Measurements from ENCODE around the gene GAD2.

DNA sequence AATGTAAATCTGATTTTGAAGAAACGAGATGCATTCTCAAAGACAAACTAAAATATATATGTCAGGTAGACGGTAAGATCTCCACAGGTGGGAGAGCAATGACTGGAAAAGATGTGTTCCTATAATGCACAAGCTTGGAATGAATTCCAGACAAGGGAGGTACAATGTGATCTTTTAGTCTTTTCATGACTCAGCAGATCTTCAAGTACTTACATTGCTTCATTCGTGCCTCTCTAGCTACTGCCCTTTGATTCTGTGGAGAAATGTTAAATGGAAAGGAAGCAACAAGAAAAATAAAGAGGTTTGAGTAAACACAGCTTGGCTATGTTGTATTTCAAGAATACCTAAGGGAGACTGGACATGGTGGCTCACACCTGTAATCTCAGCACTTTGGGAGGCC lies 106.6 kb downstream of the GAD2 start:
- TF ChIP-seq TRIM28 (IDR thresholded peaks at IDR 0.05; ENCODE audit: borderline replicate concordance, low read length) (no peak), CTCF (tag by site-specific recombination; IDR thresholded peaks at IDR 0.05) (no peak), RBAK (tag by site-specific recombination; IDR thresholded peaks at IDR 0.05) (no peak), ZNF629 (tag by site-specific recombination; IDR thresholded peaks at IDR 0.05) (no peak), ELK4 (IDR thresholded peaks at IDR 0.05; ENCODE audit: borderline replicate concordance, low read depth, low read length) (no peak), KLF16 (tag by site-specific recombination; IDR thresholded peaks at IDR 0.05) (no peak)
- TF ChIP-seq, protein P1, sequence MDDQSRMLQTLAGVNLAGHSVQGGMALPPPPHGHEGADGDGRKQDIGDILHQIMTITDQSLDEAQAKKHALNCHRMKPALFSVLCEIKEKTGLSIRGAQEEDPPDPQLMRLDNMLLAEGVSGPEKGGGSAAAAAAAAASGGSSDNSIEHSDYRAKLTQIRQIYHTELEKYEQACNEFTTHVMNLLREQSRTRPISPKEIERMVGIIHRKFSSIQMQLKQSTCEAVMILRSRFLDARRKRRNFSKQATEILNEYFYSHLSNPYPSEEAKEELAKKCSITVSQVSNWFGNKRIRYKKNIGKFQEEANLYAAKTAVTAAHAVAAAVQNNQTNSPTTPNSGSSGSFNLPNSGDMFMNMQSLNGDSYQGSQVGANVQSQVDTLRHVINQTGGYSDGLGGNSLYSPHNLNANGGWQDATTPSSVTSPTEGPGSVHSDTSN (CRISPR knock-in tag; IDR thresholded peaks at IDR 0.05), result no peak
- TF ChIP-seq, protein P2, sequence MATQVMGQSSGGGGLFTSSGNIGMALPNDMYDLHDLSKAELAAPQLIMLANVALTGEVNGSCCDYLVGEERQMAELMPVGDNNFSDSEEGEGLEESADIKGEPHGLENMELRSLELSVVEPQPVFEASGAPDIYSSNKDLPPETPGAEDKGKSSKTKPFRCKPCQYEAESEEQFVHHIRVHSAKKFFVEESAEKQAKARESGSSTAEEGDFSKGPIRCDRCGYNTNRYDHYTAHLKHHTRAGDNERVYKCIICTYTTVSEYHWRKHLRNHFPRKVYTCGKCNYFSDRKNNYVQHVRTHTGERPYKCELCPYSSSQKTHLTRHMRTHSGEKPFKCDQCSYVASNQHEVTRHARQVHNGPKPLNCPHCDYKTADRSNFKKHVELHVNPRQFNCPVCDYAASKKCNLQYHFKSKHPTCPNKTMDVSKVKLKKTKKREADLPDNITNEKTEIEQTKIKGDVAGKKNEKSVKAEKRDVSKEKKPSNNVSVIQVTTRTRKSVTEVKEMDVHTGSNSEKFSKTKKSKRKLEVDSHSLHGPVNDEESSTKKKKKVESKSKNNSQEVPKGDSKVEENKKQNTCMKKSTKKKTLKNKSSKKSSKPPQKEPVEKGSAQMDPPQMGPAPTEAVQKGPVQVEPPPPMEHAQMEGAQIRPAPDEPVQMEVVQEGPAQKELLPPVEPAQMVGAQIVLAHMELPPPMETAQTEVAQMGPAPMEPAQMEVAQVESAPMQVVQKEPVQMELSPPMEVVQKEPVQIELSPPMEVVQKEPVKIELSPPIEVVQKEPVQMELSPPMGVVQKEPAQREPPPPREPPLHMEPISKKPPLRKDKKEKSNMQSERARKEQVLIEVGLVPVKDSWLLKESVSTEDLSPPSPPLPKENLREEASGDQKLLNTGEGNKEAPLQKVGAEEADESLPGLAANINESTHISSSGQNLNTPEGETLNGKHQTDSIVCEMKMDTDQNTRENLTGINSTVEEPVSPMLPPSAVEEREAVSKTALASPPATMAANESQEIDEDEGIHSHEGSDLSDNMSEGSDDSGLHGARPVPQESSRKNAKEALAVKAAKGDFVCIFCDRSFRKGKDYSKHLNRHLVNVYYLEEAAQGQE (tag by site-specific recombination; IDR thresholded peaks at IDR 0.05), result no peak

All from HEK293 (cell line).